ENCODE measurements around the gene PRDM5.

DNA sequence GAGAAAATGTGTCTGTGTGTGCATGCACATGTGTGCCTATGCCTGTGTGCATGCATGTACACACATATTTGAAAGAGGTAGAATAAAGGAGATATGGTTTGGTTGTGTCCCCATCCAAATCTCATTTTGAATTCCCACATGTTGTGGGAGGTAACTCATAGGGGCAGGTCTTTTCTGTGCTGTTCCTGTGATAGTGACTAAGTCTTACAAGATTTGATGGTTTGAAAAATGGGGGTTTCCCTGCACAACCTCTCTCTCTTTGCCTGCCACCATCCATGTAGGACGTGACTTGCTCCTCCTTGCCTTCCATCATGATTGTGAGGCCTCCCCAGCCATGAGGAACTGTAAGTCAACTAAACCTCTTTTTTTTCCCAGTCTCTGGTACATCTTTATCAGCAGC, 87.2 kb downstream of the PRDM5 start:
- TF ChIP-seq CTCF (IDR thresholded peaks at IDR 0.05): no peak
- TF ChIP-seq EP300 (IDR thresholded peaks at IDR 0.05): no peak
